Stimulated activated CD4-positive, alpha-beta T cell treated with anti-CD3 and anti-CD28 coated beads, Interleukin-12 subunit alpha, Interleukin-12 subunit beta, amount 100 ng/mL, for 48 hours (primary cell): Measurements from ENCODE around the gene PICK1.

Source experiments
- DNase-seq, 3 donors: peaks; one replicate each; pipeline ENCODE4 v3.0.0-alpha.2; 2020; ENCODE audit warnings: low read depth in 2 of 3, low spot score in 1 of 3

Gene PICK1

DNA sequence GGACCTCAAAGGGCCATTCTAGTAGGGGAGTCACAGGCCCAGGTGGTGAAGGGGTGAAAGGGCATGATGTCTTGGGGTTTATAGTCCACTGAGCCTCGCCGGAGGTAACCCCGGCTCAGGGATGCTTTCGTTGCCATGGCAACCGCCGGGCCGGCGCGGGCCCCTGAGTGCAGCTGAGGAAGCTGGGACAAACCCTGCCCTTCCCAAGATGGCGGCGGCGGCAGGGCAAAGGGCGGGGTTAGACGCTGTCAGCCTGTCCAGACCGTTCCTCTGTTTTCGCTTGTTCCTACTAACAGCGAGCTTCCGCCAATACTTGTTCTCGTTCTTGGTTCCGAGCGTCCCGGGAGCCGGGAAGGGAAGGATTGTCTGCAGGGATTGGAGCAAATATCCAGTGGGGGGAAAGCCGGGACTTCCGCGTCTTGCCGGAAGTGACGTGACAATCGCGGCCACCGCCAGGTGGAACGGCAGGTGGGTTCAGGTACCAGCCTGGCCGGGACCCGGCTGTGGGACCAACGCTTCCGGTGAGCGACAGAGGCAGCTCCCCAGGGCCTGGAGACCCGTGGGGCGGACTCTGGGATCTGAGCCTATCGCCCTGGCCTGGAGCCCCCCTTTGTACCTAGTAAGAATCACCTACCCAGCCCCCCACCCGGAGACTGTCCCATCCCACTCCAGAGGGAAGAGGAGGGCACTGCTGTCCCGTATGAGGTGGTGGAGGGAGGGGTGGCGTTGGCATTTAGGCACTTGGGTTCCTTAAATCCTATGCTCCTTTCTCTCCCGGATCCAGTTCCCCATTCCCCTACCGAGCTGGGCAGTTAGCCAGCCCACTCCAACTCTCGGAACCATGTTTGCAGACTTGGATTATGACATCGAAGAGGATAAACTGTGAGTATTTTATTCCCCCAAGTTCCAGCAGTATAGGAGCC lies at the start of gene PICK1:
Gene PICK1 (plus strand): TSS at position 436 of the 923 bp plus-strand sequence. CDS start 406 bp downstream, at position 842.
- peak; percentile 71 to 75 (median 73) for DNase-seq

DNA sequence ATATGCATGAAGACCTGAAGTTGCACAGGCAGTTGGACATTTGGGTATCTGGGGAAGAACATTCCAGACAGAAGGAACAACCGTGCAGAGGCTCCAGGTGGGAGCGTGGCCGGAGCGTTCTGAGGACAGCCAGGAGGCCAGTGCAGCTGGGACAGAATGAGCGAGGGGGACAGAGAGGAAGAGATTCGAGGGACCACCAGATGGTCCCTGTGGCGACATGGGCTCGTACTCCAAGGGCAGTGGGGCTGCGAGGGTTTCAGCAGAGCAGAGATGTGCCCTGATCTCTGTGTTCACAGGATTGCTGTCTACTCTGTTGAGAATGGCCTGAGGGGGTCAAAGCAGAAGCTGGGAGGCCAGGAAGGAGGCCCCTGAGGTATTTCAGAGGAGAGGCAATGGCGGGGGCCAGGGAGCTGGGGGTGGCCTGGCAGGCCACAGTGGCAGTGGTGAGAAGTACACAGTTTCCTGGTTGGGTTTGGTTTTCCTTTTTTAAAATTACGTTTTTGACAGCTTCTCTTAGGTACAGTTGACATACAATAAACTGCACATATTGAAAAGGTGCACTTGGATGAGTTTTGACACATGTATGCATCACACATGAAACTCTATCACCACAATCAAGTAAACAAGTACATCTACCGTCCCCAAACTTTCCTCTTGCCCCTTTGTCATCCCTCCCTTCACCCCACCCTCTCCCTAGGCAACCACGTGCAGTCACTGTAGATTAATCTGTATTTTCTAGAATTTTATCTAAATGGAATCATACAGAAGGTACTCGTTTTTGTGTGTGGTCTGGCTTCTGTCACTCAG lies 48.0 kb upstream of the PICK1 start:
- DNase-seq: no peak

DNA sequence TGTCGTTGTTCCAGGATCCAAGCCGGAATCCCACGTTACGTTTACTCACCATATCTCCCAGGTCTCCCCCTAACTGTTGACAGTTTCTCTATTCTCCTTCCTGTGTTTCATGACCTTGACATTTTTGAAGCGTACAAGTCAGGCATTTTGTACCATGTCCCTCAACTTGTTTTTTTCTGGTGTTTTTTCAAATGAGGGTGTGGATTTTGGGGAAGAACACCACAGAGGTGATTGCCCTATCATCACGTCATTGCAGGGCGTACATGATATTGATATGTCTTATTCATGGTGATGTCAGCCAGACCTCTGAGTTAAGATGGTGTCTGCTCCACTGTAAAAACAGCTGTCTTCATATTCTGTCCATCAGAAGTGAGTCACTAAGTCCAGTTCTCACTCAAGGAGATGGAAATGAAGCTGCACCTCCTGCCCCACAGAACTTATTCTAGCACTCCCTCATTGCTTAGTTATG lies 44.6 kb upstream of the PICK1 start:
- no peak for DNase-seq

DNA sequence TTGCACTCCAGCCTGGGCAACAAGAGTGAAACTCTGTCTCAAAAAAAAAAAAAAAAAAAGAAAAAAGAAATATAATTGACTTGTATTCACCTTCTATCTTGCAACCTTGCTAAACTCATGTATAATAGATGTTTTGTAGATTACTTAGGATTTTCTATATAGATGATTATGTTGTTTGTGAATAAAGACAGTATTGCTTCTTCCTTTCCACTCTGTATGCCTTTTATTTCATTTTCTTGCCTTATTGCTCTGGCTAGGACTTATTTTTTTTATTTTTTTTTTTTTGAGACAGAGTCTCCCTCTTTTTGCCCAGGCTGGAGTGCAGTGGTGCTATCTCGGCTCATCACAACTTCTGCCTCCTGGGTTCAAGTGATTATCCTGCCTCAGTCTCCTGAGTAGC lies 43.1 kb upstream of the PICK1 start:
- no peak for DNase-seq

DNA sequence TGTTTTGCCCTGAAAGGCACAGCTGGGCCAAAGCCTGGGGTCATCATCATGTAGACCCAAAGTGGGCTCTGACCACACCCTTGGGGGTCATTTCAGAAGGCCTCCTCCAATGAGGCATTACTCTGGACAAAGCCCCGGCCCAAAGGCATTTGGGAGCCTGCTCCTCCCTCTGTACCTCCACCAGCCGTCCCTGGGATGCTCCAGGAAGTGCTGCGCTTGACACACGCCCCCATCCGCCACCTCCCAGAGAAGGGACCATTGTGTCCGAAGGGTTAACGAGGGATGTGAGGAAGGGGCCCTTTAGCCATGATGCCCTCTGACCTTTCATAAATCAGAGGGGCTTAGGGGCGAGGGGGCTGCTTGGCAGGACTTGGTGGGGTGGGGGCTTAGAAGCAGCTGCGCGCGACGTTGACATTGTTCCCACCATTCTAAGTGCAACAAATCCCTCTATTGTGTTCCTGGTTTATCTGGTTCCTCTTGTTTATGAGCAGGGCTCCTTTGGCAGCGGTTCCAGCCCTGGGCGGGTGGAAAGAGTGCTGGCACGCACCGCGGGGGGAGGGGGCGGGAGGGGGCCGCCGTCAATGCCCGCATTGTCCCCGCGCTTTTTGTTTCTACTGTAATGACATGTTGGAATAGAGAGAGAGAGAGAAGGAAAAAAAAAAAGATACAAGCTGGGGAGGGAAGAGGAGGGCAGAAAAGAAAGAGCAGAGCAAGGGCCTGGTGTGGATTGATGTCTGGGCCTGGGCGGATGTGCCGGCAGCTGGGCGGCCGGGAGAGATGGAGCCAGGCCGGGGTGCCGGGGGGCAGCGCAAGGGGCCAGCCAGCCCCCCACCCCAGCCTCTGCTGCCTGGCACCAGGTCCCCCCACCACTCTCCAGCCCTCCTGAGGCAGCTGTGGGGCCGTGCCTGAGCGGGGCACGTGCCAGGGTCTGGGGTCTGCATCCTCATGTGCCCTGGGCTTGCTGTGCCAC lies 40.7 kb upstream of the PICK1 start:
- no peak for DNase-seq

DNA sequence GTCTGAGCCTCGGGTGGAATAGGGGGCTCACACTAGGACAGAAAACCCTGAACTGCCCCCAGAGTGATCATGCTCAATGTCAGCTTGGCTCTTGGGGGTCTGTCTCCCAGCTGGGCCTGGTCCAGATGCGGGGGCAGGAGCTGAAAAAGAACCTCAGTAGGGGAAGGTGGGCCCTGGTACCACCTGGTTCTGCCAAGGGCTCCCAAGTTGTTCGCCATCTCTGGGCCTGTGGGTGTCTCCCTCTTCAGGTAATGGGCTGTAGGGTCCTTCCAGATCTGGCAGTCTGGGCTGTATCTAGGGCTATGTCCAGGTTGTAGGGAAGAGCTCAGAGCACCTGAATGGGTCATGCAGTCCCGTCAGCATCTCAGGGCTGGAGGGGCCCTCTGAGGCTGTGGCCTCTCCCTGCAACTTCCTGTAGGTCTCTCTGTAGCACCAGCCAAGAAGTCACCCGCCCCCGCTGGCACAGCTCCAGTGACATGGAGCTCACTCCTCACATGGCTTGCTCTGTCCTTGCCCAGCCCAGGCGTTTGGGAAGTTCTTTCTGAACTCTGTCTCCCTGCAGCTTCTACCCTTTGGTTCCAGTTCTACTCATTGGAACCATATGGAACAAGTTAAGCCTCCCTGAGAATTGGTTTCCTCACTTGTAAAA lies 39.8 kb upstream of the PICK1 start:
- no peak for DNase-seq

DNA sequence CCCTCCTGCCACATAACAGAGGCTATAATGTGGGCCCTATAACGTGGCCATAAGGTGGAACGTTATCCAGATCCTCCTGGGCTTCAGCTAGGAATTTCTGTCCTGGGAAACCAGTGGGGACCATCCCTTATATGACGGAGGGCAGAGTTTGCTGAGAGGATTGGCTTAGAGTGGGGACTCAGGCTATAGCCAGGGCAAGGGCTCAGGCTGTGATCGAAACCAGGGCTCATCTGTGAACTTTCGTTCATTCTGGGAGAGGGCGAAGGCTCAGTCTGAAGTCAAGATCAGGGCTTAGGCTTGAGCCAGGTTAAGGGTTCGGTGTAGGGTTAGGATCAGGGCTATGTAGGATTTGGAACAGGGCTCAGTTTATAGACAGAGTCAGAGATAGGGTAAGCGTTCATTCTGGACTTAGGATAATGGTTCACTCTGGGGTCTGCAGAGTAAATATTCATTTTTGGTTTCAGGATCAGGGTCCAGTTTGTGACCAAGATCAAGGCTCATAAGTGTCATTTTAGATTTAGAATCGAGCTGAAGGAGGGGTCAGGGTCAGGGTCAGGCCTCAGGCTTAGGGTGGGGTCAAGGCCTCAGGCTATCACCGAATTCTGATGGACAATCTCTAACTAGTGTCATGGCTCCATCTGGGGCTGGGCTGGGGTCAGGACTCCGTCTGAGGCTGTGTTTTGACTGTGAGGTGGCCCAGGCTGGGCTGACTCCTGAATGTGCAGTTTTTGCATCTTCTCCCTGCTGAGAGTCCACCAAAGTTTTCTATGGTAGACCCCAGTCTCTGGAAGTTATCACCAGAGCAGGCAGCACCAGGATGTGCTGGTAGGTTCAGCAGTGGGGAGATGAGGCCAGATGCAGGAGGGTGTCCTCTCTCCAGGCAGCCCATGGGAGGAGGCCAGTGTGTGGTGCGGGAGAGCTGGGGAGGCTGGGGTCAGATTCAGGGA lies 39.0 kb upstream of the PICK1 start:
- no peak for DNase-seq

DNA sequence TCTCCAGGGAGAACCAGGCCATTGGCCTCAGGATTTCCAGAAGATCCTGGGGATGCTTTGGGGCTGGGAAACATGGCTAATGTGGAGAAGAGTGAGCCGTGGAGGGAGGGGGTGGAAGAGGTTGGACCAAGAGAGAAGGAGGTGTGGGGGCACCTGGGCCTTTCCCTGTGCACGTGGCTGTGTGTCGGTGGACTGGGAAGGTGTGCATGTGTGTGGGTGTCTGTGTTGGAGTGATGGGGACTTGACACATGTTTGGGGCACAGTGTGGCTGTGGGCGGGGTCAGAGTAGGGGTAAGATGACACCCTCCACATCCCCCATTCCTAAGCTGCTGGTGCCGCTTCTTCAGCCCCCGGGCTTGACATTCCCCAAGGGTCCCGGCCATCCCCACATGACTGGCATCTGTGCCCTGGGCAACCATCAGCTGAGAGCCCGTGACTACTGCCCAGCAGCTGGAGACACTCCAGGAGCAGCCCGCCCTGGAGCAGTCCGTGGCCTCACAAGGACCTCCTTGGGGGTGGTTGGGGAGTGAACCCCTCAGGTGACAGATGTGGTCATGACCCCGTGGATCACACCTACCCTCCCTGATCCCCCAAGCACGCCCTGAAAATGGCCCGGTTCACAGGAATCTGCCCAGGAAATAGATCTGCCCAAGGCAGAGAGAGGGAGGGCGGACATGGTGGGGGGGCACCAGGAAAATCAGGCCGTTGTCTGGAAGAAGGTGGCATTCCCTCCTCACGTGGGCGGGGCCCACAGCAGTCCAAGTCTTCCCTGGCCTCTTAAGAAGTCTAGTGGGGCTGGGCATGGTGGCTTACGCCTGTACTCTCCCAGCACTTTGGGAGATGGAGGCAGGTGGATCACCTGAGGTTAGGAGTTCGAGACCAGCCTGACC lies 38.0 kb upstream of the PICK1 start:
- DNase-seq: no peak

DNA sequence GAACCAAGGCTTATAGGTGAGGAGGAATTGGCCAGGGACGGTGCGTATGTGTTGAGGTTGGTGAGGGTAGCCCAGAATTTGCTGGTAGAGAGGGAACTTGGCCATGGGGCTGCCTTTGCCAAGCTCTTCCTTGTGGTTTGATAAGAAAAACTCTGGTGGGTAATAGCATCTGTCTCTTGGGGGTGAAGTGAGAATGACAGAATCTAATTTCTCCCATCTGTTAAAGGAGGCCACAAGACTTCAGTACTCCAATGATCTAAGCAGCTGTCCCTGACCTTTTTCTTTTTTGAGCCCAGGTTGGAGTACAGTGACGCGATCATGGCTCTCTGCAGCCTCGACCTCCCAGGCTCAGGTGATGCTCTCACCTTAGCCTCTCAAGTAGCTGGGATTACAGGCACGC lies 36.0 kb upstream of the PICK1 start:
- no peak for DNase-seq

DNA sequence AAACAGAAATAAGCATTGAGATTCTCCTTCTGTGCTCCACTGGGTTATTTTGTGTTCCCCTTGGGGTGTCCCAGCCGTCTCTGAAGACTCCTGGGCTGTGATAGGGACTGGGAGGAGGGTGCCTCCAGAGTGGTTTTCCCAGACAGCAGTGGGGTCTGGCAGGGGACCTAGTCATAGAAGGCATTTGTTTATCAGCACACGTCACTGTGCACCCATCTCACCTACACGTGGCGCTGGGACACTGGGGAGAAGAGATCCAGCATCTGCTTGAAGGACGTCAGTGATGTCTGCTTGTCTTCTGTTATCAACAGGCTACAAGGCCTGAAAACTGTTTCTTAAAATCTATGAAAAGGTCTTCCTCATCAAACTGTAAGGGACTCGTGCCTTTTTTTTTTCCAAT lies 34.2 kb upstream of the PICK1 start:
- DNase-seq: no peak

DNA sequence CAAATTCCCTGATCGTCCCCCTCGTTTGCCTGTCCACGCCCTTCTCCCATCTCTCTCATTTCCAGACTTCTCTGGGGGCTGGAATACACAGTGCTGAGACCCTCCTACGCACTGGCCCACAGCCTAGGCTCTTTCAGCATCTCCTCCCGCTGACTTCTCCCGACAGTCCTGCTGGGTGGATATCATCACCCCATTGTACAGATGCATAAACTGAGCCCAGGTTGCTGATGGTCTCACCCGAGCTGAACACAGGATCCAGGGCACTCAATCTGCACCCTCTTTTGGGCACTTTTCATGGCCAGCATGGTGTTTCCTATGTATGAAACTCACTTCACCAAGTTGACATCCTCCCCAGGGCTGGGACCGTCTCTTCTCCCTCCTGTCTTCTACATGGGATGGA lies 31.7 kb upstream of the PICK1 start:
- DNase-seq: no peak

DNA sequence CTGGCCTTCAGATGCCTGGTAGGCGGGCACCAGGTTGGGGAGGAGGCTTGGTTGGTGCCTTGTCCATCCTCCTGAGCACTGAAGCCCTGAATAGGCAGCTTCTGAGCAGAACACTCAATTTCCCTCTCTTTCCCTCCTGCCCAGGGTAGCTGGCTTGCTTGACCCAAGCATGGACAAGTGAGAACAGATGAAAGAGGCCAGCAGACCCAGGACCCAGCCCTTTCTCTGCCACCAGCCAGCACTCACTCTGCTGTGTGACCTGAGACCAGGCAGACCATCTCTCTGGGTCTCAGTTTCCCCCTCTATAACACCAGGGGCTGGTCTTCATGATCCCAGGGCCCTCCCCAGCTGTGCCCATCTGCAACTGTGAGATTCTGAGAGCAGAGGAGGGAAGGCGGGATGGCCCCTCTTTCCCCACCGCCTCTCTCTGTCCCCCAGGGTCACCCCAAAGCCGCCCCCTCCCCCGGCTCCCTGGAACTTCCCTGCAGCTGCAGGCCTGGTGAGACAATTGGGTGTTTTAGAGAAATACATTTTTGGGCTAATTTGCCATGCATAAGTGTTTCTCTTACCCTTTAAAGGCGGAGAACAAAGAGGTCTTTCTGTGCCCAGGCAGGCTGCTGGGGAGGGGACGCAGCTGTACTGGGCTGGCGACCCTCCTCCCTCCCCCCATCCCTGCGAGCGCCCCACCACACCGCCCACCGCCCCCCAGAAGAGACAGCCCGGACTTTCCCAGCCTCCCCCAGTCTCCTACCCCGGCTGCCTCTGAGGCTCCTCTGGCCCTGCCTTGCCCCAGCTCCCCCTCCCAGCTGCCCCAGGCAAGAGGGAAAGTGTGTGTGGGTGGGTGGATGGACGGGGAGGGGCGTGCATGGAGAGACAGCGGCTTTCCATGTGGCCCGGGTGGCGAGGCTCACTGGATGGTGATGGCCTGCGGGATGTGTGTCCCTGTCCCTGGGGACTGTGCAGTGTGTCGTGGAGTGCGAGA lies 30.8 kb upstream of the PICK1 start:
- DNase-seq: no peak

DNA sequence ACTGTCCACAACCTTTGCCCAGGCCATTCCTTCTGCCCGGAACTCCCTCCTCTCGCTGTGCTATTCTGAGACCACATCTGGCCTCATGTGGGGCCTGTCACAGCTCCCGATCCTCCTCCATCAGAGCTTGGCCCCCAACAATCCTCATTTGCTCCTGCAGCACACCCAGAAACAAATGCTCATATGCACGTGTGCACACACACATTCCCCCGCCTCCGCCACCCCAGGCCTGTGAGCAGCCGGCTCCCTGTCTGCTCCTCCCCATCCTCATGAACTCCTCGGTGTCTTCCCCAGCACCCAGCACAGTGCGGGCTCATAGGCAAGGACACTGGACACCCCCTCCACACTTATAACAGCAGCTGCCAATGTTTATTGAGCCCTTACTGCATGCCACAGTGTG lies 29.7 kb upstream of the PICK1 start:
- no peak for DNase-seq

DNA sequence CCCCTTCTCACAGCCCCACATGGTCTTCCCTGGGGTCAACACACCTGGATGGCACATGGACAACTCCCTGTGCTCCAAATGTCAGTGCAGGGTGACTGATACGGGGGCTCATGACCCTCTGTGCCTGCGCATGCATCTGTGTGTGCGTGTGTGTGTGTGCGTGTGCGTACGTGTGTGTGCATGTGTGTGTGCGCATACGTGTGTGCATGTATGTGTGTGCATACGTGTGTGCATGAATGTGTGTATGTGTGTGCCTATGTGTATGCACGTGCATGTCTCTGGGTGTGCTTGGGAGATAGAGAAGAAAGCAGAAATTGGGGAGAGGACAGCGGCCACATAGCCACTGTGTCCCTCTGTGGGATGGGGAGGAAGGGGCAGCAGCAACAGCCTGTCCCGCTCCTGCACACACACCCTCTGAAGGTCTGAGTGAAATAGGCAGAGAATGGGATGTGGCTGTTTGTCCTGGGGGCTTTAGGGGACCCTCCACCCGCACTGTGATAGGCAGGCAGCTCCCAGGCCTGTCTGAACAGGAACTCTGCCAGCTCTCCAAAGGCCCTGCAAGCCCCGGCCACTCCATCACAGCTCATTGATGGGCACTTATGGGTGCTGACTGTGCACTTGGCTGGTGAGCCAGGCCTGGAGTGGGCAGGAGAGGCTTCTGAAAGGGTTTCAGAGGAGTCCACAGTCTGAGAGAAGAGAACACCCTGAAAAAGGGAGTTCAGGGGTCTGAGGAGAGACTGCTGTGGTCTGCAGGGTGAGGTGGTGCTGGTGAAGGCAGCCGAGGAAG lies 28.7 kb upstream of the PICK1 start:
- DNase-seq: no peak

DNA sequence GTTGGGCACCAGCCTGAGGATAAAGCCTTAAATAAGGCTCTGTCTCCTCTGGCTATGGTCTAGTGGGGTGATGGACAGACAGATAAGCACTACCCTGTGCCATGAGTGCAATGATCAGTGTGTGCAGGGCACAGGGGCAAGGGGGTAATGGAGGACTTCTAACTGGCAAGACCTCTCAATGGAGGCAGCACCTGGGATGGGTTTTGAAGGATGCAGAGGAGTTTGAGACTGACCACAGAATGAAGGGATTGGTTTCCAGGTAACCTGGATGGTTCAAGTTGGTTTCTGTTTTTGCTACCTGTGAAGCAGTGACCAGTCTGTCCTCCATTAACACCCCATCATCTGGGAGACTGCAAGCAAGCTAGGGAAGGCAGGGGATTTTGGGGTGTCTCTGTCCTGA lies 27.8 kb upstream of the PICK1 start:
- DNase-seq: no peak

DNA sequence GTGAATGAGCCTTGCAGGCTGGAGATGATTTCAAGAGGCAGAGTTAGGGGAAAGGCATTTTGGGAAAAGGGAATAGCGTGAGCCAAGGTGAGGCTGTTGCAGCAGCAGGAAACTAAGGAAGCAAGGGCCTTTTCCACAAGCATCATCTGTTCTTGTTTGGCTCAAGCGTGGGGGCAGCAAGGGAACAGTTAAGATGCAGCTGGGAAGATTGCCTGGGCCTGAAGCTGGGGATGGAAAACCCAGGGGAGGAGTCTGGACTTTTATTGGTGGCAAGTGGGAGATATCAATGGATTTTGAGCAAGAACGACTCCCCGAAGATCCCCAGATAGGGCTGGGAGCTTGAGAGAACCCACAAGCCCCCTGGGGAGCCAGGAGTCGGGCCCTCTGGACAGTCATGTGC lies 27.3 kb upstream of the PICK1 start:
- no peak for DNase-seq
